HG03060 (cell line): ENCODE data around the gene VIM.
"Not testable (repeated sequence)": the region's sequence is repeated elsewhere in the genome, so short reads cannot be mapped to it uniquely, and the experiment has no call there.

Experiments used
- ATAC-seq: cut with Tn5 transposase; IDR thresholded peaks from one replicate; pipeline ENCODE4 v1.9.1; 2021; ENCODE audit warnings: low read depth, moderate number of reproducible peaks; ENCODE audit not compliant: unreplicated experiment

Gene VIM

GRCh38 chr10:17250736-17251135 lies 22.7 kb downstream of the VIM start:
- ATAC-seq, result no peak

GRCh38 chr10:17254543-17255050 lies 26.6 kb downstream of the VIM start:
- not testable (repeated sequence) for ATAC-seq

- ATAC-seq, result no peak
Observed at GRCh38 chr10:17255512-17255911, 27.5 kb downstream of the VIM start.

DNA sequence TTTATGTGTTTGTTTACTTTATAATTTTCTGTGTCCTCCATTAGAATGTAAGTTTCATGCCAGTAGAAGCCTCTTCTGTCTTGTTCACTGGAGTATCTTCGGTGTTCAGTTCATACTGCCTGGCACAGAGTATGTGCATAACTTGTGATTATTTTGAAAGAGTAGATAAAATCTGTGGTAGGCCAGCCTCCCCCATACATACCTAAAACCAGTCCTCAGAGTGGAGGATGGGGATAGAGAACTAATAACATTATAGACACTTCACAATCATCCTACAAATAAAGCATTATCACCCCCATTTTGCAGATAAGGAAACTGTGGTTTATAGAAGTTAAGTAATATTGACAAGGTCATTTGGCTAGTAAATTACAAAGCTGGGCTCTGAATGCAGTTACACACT lies 28.0 kb downstream of the VIM start:
- ATAC-seq, result no peak

DNA sequence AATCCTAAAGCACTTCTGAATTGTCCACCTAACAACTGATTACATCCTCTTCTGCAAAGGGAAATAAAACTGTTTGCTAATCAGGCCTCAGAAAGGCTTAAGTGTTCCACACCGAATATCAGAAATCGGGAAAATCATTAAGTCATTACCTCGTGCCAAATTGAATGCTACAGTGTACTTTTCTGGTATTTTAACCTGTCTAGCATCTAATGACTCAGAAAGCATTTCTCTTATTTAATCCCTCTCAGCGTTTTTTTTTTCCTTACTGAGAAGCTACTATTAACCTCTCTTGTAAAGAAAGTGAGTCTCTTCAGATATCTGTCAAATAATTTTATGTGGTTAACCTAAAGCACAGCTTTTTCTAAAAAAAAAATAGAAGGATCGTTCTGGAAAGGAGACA lies 28.6 kb downstream of the VIM start:
- ATAC-seq, result no peak

- no peak for ATAC-seq
Observed at GRCh38 chr10:17257466-17258321, 29.7 kb downstream of the VIM start.

GRCh38 chr10:17262502-17262901 lies 34.5 kb downstream of the VIM start:
- no peak for ATAC-seq

DNA sequence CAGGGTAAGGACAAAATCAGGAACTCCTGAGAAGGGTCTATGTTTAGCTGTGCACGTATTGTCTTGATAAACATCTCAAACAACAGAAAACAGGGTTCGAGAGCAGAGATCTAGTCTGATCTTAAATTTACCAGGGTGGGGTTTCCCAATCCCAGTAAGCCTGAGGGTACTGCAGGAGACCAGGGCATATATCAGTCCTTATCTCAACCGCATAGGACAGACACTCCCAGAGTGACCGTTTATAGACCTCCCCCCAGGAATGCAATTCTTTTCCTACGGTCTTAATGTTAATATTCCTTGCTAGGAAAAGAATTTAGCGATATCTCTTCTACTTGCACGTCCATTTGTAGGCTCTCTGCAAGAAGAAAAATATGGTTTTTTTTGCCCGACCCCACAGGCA lies 35.5 kb downstream of the VIM start:
- ATAC-seq, result no peak

GRCh38 chr10:17265468-17265867 lies 37.4 kb downstream of the VIM start:
- ATAC-seq, result no peak

GRCh38 chr10:17266549-17266948 lies 38.5 kb downstream of the VIM start:
- ATAC-seq, result not testable (repeated sequence)

DNA sequence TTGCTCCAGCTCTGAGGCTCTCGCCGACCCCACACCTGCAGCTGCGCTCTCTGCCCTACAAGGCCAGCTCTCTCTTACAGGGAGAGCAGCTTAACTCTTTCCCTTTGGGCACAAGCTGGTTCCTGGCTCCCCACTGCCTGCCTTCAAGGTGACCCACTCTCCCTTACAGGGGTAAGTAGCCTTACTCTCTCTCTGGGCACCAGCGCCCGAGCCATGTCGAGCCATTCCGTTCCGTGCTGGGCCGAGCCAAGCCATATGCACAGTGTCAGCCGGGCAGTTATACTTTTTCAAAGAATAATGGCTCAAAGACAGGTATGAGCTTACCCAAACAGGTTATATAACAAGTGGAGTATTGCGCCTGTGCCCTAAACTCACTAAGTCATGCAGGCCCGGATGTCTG lies 44.6 kb downstream of the VIM start:
- no peak for ATAC-seq

GRCh38 chr10:17273403-17273802 lies 45.4 kb downstream of the VIM start:
- no peak for ATAC-seq

DNA sequence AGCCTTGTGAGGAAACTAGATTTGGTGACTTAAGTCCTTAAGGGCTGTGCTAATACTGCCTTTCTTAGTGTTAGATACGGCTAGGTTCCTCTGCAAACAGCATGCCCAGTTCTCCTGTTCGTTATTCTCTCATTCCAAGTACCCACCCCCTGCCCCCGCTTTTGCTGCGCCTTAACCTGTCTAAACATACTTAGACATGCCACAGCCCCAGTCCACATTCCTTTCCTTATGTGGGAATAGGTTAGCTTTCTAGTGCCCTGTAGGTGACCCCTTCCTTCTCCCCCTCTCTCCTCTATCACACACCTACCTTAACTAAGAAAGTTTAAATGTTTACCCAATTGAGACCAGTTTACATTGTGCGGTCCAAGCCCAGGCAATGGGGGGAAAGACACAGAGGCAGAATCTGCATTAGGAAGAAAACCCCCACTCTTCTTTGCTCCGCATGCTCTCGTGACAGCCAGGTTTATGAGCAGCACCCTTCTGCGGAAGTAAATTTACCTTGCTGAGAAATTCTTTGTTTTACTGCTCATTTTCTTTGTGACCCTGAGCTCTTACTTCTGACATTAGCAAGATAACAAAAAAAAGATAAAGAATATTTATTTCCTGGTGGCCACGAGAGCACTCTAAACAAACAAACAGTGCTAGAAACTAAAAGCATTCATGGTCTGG lies 48.8 kb downstream of the VIM start:
- no peak for ATAC-seq

DNA sequence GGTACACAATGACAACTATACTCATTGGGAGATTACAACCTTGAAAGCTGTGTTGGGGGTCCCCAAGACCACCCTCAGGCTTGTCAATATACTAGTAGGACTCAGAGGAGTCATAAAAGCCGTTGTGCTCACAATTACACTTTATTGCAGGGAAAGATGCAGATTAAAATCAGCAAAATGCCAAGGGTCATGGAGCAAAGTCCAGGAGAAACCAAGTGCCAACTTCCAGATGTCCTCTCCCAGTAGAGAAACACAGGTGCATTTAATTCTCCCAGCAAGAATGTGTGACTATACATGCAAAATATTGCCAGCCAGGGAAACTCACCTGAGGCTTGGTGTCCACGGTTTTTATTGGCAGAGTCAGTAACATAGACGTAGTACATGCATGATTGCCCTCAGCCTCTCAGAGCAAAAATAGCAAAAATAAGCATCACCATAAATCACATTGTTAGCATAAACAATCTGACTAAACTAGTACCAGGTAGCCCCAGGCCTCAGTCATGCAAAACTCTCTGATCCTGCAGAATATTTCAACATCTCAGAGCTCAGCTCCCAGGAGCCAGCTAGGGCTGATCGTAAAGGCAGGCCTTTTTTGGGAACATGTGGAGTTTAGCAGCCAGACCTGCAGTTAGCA lies 50.7 kb downstream of the VIM start:
- ATAC-seq, result no peak

DNA sequence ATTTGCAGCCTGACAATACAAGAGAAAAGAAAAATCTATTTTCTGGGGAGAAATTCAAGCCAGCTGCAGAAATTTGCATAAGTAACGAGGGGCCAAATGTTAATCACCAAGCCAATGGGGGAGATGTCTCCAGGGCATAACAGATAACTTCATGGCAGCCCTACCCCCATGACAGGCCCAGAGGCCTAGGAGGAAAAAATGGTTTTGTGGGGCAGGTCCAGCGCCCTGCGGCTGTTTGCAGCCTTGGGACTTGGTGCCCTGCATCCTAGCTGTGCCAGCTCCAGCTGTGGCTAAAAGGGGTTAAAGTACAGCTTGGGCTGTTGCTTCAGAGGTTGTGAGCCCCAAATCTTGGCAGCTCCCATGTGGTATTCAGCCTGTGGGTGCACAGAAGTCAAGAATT lies 54.3 kb downstream of the VIM start:
- no peak for ATAC-seq

DNA sequence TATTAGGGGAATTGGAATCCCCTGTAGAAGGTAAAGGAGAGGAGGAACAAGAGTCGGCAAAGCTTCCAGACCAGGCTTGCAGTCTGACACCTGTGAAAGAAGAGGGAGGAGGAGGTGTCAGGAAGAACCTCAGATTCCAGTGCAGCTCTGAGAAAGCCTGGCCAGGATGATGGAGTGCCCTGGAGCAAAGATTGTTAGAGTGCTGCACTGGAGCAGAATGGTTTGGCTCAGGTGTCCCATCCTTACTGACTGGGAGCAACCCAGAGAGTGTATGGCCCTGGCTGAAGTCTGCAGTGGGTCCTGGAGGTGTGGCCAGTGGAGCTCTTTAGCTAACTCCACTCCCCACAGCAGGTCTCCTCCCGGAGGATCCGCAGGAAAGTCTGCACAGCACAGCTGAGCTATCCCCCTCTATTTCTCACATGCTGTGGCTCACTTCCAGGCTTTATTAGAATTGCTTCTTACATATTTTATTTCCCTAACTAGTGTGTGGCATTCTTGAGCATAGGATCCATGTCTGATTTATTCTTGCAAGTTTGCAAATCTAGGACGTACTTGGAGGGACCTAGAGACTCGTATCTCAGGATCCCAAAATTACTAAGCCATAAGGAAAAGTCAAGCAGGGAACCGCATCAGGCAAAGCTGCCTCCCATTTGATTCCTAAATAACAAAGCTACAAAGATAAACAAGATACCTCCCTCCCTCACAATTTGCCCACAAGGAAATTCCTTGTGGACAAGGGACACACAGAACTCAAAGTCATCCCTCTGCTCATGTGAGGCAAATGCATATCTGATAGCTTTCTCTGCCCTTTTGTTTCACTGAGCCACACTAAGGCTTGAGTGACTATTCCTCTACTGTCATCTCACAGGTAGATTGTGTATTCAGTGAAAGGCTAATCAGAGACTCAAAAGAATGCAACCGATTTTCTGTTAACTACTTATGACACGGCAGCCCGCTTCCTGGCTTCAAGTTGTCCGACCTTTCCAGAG lies 58.8 kb downstream of the VIM start:
- no peak for ATAC-seq
